ENCODE measurements around the gene ZC3H13.
"Not testable (repeated sequence)": the region's sequence is repeated elsewhere in the genome, so short reads cannot be mapped to it uniquely, and the experiment has no call there.

The ZC3H13 gene

DNA sequence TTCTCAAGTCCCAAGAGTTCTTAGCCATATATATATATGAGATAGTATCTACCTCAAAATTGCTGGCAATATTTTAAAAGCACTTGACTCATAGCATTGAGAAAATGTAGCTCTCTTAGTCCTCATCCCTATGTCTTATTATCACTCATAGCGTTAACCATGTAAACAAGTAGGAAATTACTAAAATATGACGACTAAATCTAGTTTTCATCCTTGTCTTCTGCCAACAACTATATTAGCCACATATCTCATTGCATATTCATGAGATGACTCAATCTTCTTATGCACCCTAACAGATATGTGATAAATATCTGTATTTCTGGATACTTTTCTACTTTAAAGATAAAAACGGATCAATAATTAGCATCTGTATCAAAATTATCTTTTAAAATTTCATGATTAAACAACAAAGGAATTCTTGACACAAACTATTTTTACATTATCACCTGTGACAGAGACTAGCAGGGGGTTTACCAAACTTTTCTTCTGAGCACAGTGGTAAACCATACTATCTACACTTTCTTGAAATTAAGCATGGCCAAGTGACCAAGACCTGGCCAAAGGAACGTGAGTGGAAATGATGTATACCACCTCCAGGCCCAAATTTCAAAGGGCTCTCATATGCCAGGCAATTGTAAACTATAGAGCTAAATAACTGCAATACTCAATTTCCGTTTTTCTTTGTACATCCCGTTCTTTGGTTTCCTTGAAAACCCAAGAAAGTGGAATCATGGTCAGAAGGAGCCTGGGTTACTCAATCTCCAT lies 45.7 kb downstream of the ZC3H13 start:
- no peak for FAIRE-seq

DNA sequence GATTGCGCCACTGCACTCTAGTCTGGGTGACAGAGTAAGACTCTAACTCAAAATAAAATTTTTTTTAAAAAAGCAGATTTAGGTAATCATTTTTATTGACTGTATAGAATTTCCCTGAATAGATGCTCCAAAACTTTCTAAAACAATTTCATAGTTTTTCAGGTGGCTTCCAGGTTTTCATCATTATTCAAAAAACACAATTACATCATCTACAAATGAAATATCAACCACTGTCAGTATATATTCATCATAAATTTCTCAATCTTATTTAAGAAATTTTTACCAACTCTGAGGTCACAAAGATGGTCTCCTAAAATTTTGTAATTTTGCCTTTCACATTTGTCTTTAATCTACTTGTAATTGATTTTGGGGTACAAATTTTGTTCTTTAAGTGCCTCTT lies 48.1 kb downstream of the ZC3H13 start:
- FAIRE-seq = no peak

DNA sequence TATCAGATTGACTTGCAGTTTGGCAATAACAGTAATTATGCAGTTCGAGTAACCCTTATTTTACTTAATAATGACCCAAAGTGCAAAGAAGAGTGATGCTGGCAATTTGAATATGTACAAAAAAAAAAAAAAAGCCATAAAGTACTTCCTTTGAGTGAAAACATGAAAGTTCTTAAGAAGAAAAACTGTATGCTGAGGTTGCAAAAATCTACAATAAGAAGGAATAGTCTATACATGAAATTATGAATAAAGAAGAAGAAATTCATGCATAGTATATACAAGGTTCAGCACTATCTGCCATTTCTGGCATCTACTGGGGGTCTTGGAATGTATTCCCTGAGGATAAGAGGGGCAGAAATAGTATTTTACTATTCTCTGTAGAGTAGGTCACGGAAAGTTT lies 55.9 kb downstream of the ZC3H13 start:
- no peak for FAIRE-seq

DNA sequence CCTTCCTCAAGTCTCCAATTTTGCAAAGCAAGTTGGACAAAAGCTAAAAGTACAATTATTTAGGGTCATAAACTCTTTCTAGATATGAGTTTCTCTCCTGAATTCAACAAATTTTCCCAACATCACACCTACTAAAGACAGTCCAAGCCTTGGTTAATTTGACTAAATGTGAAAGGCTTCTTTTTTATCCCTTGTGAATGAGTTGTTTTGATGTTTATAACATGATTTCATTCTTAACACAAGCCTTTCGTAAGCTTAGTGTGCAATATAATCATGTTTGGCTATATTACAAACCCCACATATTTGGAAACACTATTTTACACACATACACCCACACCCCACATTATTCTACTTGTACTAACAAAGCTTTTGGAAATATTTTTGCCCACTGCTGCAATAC lies 57.3 kb downstream of the ZC3H13 start:
- FAIRE-seq = no peak

DNA sequence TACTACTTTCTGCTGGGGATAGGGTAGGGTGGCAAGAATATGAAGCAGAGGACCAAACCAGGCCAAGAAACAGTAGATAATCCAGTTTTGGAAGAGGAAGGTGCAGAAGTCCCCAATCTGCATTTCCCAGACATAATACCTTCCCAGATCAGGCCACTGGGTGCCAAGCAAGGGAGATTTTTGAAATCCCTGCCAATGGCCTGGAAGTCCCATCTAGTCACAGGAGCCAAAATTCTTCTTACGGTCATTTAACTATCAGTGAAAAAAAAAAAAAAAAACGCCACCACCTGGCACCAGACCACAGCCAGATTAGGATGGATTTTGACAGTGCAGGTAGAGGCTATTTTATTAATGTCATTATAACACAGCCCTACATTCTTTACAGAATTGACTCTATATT lies 57.8 kb downstream of the ZC3H13 start:
- no peak for FAIRE-seq

DNA sequence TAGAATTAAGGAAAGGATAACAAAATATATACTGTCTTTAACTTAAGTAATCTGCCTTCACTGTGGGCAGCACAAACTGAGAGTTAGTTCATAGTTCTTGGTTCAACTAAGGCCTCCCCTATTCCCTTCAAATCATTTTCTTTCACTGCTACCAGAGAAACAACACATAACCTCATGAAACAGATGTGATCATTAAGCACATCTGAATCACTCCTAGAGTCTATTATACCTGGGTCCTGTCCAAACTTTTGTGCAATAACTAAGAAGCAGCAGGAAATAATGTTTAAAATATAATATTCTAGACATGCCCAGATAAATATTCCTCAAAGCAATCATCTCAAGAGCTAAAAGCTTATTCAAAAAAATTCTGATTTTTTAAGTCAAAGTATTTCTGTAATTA lies 62.9 kb downstream of the ZC3H13 start:
- peak; percentile 47 for FAIRE-seq

DNA sequence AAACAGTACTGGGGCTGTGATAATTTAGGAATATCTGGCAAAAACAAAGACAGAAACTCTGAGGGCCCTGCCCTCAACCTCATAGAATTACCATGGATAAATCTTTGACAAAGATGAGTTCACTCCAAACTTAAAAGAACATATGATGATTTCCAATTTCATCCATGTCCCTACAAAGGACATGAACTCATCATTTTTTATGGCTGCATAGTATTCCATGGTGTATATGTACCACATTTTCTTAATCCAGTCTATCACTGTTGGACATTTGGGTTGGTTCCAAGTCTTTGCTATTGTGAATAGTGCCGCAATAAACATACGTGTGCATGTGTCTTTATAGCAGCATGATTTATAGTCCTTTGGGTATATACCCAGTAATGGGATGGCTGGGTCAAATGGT lies 71.4 kb downstream of the ZC3H13 start:
- FAIRE-seq = not testable (repeated sequence)

DNA sequence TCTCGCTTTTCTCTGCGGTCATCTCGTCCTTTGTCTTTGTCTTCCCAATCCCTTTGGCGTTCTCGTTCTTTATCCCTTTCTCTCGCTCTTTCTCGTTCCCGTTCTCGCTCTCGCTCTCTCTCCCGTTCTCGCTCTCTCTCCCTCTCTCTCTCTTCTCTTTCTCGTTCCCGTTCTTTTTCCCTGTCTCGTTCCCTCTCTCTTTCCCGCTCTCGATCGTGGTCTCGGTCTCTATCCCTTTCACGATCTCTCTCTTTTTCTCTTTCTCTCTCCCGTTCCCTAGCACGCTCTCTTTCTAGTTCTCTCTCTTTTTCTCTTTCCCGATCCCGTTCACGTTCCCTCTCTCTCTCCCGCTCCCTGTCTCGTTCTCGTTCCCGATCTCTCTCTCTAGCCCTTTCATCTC lies 77.2 kb downstream of the ZC3H13 start:
- FAIRE-seq = no peak

DNA sequence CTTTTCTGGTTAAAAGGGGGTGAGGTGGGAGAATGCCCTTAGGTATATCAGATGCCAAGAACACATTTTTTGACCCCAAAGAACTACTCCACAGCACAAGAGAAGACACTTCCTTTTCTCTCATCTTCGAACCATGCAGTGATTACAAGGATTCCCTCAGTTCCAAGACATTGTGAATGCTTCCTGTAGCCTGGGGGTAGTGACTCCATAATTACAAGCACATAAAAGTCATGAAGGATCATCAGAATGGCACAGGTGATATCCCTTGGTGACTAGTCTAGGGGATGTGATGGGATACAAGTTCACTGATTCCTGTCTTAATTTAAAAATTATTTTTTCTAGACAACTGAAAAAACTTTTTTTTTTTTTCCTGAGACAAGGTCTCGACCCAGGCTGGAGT lies 78.0 kb downstream of the ZC3H13 start:
- no peak for FAIRE-seq

DNA sequence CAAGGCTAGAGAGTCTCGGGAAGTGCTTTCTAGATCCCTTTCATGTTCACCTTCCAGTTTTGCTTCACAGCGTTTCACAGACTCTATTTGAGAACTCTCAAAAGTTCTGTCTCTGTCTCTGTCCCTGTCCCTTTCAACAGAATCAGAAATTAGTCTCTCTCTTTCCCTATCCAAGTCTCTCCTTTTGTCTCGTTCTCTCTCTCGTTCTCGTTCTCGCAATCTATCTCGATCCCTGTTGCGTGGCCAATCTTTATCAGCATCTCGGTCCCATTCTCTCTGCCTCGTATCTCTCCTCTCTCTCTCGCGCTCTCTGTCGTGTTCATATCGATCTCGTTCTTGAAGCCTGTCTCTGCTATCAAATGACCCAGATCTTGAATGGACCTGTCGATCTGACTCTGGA lies 85.0 kb downstream of the ZC3H13 start:
- FAIRE-seq = no peak

DNA sequence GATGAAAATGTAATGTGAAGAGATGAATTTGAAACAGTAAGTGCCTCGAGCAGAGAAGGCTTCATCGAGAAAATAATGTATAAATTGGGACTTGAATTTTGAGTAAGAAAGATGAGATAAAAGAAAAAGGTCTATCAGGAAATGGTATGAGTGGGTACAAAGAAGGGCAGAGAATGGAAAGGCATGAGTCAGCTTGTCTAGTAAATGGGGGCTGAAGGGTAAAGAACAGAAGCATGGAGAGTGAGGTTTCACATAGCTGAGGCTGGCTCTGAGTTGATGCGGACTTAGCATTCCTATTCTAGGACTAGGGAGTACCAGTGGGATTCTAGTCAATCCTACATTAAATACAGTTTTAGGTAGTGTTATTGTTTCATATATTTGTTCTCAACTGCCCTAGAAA lies 85.8 kb downstream of the ZC3H13 start:
- FAIRE-seq = no peak

DNA sequence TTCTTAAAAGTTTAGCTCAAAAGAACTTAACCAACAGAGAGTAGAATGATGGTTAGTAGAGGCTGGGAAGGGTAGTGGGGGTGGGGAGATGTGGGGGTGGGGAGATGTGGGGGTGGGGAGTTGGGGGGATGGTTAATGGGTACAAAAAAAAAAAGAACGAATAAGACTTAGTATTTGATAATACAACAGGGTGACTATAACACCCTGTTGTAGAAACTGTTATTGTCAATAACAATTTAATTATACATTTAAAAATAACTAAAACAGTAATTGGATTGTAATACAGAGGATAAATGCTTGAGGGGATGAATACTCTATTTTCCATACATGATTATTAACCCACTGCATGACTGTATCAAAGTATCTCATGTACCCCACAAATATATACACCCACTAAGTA lies 91.1 kb downstream of the ZC3H13 start:
- no peak for FAIRE-seq

DNA sequence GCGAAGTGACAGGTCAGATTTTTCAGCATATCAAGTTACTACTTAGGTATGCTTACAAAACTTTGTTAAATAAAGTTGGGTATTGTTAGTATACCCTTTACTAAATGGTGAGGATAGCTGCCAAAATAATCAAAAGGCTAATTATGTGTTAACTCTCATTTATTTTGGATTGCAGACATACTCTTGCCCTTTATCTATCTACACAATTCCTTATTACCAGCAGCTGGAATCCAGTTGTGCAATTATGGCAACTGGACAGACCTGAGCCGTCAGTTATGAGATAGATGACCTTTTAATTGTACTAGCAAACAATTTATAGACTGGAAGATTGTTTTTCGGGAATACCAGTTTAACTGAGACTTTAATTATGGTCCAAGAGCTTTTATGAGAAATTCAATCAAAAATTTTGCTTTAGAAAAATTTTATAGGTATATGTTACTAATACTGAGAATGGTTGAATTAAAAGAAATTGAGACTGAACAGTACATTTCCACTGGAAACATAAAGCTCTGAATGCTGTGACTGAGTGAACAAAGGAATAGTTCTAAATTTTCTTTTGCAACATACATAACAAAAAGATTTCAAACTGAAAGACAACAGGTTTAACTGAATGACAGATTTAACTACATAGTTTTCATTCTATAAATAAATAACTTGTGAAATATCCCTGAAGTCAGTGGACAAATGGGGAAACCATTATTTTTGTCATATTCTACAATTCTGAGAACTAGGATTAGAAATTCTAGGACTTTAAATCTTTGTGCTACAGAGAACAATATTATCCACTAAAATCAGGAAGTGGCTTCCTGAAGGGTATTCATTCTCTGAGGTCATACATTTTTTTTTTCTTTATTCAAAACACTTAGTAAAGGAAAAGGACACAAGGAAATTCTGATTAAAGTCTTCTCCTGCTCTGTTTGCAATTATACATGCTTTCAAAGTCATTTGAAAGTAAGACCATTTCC lies 97.4 kb downstream of the ZC3H13 start:
- no peak for FAIRE-seq

DNA sequence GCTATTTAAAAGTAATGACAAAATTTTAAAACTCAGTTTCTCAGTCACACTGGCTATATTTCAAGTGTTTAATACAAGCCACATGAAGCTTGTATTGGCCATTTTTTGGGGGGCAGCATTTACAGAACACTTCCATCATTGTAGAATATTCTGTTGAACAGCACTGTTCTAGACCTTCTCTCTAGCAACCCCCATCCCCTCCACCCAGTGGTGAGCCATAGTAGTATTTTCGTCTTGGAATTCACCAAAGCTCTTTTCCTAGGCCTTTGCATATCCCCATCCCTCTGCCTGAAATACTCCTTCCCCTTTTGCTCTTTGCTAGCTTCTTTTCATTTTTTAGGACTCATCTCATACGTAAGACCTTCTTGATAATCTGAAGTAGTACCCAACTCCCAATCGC lies 99.5 kb downstream of the ZC3H13 start:
- no peak for FAIRE-seq

DNA sequence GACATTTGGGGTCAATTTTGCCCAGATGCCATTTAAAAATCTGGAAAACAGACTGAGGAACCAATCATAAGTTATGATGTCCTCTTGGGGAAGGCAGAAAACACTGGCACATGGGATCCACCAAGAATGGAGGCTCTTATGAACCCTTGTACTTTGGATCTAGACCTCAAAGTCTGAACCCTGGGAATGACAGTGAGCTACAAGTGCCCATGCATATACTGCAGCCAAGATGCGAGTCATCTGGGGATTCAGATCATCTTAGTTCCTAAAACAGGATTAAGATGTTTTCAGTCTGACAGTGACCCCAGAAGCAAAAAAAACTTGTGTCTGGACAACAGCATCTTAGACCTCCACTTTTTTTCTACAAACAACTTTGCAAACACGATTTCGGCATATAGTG lies 100.8 kb downstream of the ZC3H13 start:
- FAIRE-seq = no peak

DNA sequence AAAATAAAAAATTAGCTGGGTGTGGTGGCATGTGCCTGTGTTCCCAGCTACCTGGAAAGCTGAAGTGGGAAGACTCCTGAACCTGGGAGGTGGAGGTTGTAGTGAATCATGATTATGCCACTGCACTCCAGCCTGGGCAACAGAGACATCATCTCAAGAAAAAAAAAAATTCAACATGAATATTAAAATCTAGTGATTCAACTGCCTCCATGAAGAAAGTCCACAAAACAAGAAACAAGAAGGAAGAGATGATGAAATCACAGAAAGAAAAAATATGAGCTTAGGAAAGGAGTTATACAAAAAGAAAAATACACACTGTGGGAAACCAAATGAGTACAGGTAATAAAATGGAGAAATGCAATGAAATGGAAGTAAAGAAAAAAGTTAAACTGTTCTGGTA lies 101.4 kb downstream of the ZC3H13 start:
- no peak for FAIRE-seq

DNA sequence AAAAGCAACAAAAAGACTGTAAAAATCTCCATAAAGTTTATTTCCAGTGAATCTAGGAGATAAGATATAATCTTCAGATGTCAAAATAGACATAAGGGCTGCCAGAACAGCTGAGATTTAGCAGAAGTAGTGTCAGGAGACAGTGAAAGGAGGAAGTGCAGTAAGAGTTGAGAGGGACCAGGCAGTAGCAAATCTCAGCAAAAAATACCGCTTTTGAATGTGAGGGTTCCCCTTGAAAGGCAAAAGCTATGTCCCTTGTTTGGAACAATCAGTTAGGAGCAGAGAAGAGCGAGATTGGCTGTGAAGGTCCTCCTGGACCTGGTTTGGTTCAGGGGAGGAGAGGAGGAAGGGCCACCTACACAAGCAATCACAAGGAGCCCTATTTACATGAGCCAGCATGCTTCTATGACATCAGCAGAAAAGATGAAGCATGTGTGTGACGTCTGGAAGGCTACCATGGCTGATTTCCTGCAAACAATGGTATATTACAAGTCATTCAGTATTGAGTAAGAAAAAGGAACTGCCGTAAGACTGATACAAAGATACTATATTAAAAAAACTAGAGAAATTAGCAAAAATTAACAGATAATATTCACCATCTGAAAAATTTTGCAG lies 102.1 kb downstream of the ZC3H13 start:
- FAIRE-seq = no peak

DNA sequence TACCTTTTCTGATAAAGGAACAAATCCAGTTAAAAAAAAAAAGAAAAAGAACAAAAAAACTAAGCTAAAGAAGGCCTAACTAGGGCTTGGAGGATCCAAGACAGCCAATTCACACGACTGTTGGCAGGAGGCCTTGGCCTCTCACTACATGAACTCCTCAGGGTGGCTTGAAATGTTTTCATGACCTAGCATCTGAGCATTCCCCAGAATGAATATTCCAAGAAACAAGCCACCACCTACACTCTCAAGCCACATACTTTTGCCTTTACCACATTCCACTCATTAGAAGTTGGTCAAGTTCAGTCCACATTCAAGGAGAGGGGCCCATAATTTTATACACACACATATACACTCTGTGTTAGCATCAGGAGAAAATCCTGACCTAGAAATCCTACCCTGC lies 103.4 kb downstream of the ZC3H13 start:
- no peak for FAIRE-seq

DNA sequence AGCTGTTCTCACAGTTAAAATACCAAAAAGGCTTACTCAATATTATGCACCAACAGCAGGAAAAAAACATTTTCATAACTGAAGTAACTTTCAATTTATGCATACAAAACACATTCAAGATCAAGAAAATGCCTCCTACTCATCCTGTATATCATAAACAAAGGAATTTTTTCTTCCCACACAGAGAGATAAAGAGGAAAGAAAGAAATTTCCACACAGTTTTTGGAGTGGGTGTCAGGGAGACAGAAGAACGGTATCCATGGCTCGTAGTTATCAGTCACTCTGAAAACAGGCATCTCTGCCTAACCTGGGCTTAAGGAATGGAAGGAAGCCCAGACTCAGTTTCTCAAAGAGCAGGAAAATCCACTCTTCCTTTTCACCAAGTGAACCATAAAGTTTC lies 108.6 kb downstream of the ZC3H13 start:
- FAIRE-seq = no peak

DNA sequence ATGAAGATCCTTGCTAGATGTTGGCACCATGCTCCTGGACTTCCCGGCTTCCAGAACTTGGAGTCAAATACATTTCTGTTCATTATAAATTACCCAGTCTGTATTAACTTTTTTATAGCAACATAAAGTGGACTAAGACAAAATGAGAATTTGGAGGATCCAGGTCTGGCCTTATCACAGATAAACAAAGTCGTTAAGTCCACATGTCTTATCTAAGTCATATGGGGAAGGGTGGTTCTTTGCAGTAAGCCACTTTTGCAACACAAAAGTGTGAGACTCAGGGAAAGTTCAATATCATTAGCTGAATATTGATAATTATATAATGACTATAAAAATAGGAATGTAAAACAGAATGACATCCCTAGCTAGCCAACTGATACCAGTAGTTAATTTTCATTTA lies 109.4 kb downstream of the ZC3H13 start:
- FAIRE-seq = no peak

DNA sequence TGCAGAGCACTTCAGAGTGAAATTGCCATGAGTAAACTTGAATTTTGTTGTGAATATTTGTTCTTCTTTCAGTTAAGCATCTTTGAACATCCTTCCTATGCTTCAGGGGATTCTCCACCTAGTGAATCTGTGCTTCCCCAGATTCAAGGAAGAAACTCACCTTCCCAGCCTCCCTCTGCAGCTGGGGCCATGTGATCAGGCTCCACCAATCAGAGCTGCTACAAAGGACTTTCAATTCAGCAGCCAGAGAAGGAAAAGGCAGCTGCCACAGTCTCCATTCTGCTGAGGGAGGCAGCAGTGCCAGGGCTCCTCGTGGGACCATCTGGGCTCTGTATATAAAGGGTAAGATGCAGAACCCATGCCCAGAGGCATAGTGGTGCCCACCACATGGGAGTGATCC lies 111.3 kb downstream of the ZC3H13 start:
- FAIRE-seq = no peak

DNA sequence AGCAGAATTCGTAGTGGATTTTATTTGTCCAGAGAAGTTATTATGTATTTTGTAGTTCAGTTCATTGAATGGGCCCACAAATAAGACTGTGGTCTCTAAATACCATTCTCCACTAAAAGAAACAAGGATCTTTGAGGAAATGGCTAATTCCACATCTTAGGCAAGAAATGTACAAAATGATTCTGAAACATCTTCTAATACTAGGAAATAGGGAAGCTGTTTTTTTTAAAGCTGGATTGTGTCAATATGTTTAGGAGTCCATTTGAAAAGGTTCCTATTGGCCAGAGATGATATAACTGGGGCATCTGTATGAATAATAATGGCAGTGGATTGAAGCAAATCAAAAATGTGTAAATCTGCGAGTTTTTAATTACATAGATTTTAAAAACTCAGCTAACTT lies 112.5 kb downstream of the ZC3H13 start:
- no peak for FAIRE-seq

DNA sequence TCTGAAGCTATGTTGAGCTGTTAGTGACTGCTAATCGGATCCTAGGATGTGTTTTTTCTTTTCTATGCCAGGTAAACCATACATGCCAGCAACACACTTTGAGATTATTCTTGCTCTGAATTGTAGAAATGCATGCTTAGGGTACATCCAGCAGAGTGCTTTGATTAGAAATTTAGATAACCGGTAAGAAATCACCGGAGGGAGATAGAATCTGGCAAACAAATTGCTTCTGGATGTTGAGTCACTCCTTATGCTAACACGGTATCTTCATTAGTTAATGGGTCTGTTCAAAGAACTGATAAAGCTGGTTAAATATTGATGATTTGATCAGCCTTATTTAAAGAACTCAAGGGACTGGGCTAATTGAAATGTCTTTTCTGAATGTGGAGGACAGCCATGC lies 115.9 kb downstream of the ZC3H13 start:
- FAIRE-seq = no peak

DNA sequence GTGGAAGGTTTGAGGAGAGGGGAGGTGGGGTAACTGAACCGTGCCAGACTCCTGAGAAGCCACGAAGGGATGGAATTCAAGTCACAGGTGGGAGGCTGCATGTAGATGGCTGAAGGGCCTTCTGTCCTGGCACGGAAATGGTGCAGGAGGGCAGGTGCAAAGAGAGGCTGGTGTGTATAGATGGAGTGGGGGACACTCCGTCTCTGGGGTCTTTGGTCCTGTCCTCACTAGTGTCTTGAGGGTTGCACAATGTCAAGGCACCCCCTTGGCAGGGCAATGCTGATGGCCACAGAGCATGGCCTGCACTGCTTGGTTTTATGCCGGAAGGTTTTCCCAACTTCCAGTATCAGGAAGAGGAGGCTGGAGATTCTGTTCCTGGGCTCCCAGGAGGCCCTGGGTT lies 118.3 kb downstream of the ZC3H13 start:
- FAIRE-seq = no peak

Data from islet of Langerhans (tissue), 1 donor.